ENCODE data around the gene THEMIS2.

The THEMIS2 gene

DNA sequence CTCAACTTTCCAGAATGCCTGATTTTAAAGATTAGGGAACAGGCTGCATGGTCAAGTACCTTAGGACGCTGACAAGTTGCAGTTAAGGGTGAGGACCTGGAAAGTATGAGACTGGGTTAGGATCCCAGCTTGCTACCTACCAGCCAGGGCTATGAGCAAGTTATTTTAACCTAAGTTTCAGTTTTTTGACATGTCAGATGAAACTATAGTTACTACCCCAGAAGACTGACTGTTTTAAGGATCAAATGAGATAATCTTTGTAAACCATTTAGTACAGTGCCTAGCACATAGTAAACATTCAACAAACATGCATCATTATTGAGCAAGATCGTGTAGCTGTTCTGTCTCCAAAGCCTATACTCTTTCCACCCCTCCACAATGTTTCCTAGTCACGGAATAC, 14.4 kb downstream of the THEMIS2 start:
- DNase-seq: no peak

- peak; percentile 91 for DNase-seq
Measured at GRCh38 chr1:27887215-27888021, 15.1 kb downstream of the THEMIS2 start.

DNA sequence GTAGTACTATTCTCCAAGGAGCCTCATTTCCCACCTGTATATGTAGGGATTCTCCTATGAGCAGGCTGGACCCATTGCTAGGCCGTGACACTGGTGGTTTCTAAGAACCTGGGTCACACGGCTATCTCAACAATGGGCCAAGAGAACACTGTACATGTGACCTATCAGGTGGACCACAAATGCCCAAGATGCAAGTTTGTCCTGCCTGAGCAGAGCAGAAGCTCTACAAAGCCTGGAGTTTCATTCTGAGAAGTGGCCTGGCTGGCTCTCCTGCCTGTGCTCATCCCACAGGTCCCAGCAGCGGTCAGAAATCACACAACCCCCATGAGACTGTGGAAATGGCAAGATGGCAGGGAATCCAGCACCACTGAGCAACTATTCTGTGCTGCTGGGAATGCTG, 17.2 kb downstream of the THEMIS2 start:
- no peak for DNase-seq

GRCh38 chr1:27891196-27891889, 19.0 kb downstream of the THEMIS2 start:
- DNase-seq: peak; percentile 63

DNA sequence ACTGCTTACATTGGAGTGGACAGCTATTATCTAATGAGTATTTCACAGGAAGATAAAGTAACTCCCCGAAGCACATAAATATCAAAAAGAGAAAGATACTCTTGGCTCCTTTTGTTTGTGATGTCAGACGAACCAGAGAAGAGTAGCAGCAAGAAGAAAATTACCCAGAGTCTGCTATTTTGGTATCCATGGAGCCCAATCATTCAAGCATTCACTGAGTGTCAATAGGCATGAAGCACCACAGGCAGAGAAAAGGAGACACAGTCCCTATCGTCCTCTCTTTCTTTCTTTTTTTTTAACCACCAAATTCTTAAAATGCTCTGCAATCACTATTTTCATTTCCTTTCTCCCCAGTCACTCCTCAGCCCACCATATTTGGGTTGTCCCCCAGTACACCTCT, 22.2 kb downstream of the THEMIS2 start:
- DNase-seq: no peak

- no peak for DNase-seq
Measured at GRCh38 chr1:27906759-27907158, 34.4 kb downstream of the THEMIS2 start.

DNA sequence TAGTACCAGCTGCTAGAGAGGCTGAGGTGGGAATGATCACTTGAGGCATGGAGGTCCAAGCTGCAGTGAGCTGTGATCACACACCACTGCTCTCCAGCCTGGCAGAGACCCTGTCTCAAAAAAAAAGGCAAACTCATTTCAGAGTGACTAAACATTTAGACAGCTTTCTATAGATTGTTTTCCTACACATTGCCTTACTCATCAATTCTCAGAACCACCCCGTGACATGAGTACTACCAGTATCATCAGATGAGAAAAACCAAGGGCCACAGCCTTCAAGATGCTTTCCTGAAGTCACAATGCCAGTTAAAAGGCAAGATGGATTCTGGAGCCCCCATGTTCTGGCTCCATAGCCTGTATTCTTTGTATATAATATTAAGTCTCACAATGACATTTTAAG, 40.1 kb downstream of the THEMIS2 start:
- no peak for DNase-seq

- no peak for DNase-seq
Measured at GRCh38 chr1:27915082-27915575, 42.8 kb downstream of the THEMIS2 start.

GRCh38 chr1:27922272-27922671, 49.9 kb downstream of the THEMIS2 start:
- no peak for DNase-seq

DNA sequence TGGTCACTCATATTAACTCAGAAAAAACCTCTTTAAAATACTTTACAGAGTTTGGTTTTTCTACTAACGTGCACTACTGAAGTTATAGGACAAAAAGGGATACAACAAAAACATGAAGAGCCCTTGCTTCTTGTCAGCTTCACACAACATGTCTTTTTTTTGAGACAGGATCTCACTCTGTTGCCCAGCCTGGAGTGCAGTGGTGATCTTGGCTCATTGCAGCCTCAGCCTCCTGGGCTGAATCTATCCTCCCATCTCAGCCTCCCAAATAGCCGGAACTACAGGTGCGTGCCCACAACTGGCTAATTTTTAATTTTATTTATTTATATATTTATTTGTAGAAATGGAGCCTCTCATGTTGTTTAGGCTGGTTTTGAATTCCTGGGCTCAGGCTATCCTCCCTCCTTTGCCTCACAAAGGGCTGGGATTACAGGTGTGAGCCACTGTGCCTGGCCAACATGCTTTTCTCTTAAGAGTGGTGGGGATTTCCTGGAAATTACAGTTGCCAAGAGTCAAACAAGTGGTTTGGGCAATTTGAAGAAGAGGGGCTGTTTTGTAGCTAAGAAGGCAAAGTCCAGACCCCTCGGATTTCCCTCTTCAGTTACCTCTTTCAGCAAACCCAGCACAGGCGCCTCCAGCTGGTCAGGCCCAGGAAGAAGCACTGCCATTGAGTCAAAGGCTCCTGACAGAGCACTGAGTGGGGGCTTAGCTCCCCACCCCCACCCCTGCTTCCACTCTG, 56.0 kb downstream of the THEMIS2 start:
- DNase-seq: no peak

GRCh38 chr1:27931184-27931583, 58.8 kb downstream of the THEMIS2 start:
- no peak for DNase-seq

- peak; percentile 57 for DNase-seq
Measured at GRCh38 chr1:27931759-27932158, 59.4 kb downstream of the THEMIS2 start.

DNA sequence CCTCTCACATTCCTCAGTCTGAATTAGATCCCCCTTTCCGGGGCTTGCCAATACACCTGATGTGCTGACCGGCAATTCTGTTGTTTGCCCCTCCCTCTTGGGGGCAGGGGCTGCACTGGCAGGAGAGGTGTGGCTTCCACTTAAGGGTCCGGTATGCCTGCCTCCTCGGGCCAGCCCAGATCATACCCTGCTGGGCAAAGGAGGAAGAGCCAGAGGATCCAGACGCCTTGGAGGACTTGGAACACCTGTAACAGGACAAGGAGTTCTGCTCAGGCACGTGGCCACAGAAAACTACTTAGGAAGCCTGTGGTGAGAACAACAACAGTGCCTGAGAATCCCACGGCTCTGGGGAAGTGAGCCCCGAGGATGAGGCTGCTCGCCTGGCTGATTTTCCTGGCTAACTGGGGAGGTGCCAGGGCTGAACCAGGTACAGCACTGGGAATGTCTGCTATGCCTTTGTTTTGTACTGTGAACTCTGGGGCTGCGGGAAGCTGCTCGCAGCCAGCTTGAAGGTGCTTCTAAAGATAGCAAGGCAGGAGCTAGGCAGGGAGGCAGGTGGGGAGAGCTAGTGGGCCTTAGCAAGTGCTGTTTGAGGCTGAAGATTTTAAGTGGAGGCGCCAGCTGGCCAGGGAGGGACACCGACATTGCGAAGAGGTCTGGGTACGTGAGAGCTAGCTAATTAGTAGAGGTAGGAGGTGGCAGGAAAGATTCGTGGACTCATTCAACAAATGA, 62.6 kb downstream of the THEMIS2 start, which contains the start of gene SMPDL3B:
Gene SMPDL3B, plus strand, starts transcription at position 183 of the 732 bp plus-strand sequence. Its CDS starts 184 bp downstream, at position 367.
- peak; percentile 65 for DNase-seq

GRCh38 chr1:27935721-27936120, 63.4 kb downstream of the THEMIS2 start:
- DNase-seq: no peak
